ENCODE data around the gene SLIT3. TPM values are rescaled to one million over a fixed set of nuclear protein-coding genes. Genes with fewer than 3 reads are reported as not detected.

SLIT3 gene
- polyA plus RNA-seq, 1 donor, result 18.3 TPM

DNA sequence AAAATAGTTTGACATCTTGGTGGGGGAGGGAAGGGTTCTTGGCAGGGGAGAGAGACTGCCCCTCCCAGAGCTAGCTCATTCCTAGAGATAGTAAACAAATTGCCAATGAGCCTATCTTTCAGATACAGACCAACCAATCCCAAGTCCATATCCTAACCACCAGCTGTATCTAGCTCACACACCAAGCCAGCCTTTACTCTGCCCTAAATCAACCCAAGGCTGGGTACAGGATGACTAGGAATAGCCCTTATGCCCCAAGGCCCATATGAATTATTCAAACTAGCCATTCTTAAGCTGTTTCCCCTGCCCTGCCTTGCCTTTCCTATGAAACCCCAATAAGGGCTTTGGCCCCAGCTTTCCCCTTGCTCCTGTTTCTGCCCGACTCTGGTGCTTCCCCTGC, 440.4 kb downstream of the SLIT3 start:
- no CpG with 5 or more reads among the region's 1 CpG for WGBS (ENCODE audit: insufficient coverage, low lambda C conversion rate)
- no peak for DNase-seq
- no peaks in the 10 kb centered on the region for H3K27me3 ChIP-seq (ENCODE audit: control insufficient read depth, insufficient read depth, low read length)
- no peak overlapping the region for H3K27ac ChIP-seq (ENCODE audit: low read length)
- no peaks in the 10 kb centered on the region for H3K36me3 ChIP-seq (ENCODE audit: control insufficient read depth, insufficient read depth, low read length)
- H3K4me1 ChIP-seq (ENCODE audit: control insufficient read depth, insufficient read depth, low read length), result peaks cover 10% of the 10 kb centered on the region
- H3K4me3 ChIP-seq (ENCODE audit: low read length), result no peak overlapping the region
- no peaks in the 10 kb centered on the region for H3K9me3 ChIP-seq (ENCODE audit: control insufficient read depth, low read depth, low read length)

DNA sequence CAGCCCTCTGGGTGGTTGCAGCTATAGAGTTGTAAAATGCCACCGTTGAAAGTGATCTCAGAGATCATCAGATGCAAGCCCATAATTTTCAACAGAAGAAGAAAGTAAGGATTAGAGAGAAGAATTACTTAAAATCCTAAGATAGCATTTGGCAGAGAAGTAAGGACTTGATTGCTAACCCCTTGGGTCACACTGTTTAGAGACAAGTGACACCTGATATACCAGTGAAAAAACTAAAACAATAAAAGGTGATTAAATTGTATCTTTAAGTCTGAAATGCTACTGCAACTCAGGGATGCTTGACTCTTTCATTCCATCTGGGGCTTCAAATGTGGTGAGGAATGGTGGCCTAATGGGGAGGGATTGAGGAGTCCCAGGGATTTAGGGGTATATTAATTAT, 440.9 kb downstream of the SLIT3 start:
- no CpG with 5 or more reads among the region's 1 CpG for WGBS (ENCODE audit: insufficient coverage, low lambda C conversion rate)

DNA sequence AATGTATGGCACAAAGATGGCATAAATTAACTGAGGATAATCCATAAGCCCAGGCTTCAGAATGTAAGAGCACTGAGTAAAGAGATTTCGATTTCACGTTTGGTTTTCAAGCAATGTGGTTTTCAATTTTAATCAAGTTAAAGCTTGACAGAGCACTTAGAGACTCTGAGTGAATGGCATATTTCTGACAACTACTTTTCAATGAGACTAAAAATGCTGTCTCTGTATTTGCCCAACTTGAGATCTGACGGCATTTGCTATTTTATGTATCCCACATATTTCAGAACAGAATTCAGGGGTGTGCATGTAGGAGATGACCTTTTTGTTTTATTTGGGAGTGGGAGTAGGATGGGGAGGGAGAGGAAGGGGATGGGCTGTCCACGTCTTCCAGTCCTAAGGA, 441.5 kb downstream of the SLIT3 start:
- H3K4me3 ChIP-seq (ENCODE audit: low read length), result no peak overlapping the region
- H3K27me3 ChIP-seq (ENCODE audit: control insufficient read depth, insufficient read depth, low read length), result no peaks in the 10 kb centered on the region
- H3K27ac ChIP-seq (ENCODE audit: low read length), result no peak overlapping the region
- peaks cover 10% of the 10 kb centered on the region for H3K4me1 ChIP-seq (ENCODE audit: control insufficient read depth, insufficient read depth, low read length)
- no peaks in the 10 kb centered on the region for H3K36me3 ChIP-seq (ENCODE audit: control insufficient read depth, insufficient read depth, low read length)
- 90% methylated on average over 2 of the region's 4 CpGs for whole genome bisulfite sequencing (ENCODE audit: insufficient coverage, low lambda C conversion rate)
- DNase-seq, result no peak
- no peaks in the 10 kb centered on the region for H3K9me3 ChIP-seq (ENCODE audit: control insufficient read depth, low read depth, low read length)

More for the DNA sequence above, 440.9 kb downstream of the SLIT3 start:
- no peak for DNase-seq
- H3K4me3 ChIP-seq (ENCODE audit: low read length), result no peak overlapping the region
- no peaks in the 10 kb centered on the region for H3K27me3 ChIP-seq (ENCODE audit: control insufficient read depth, insufficient read depth, low read length)
- H3K27ac ChIP-seq (ENCODE audit: low read length), result no peak overlapping the region
- H3K9me3 ChIP-seq (ENCODE audit: control insufficient read depth, low read depth, low read length), result no peaks in the 10 kb centered on the region
- H3K4me1 ChIP-seq (ENCODE audit: control insufficient read depth, insufficient read depth, low read length), result peaks cover 10% of the 10 kb centered on the region
- H3K36me3 ChIP-seq (ENCODE audit: control insufficient read depth, insufficient read depth, low read length), result no peaks in the 10 kb centered on the region

DNA sequence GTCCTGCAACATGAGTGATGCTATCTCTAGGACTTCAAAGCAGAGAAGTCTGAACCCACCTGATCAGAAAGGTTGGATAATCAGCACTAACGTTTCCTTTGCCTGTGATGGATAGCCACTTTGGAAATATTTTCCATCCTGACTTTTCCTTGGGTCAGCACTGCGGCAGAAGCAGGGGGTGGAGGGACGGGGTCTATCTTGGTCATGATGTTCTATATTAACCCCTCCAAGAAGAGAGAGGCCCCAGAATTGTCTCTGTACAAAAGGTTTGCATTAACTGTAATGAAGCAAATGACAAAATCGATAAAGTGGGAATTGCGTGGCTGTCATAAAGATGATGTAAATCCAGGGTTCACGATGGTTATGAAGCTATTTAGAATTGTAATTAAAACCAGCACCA, 441.9 kb downstream of the SLIT3 start:
- peaks cover 10% of the 10 kb centered on the region for H3K4me1 ChIP-seq (ENCODE audit: control insufficient read depth, insufficient read depth, low read length)
- H3K9me3 ChIP-seq (ENCODE audit: control insufficient read depth, low read depth, low read length), result no peaks in the 10 kb centered on the region
- H3K27ac ChIP-seq (ENCODE audit: low read length), result no peak overlapping the region
- H3K27me3 ChIP-seq (ENCODE audit: control insufficient read depth, insufficient read depth, low read length), result peaks cover under 1% of the 10 kb centered on the region
- no peak for DNase-seq
- H3K4me3 ChIP-seq (ENCODE audit: low read length), result no peak overlapping the region
- 68% methylated on average over 4 of the region's 6 CpGs for WGBS (ENCODE audit: insufficient coverage, low lambda C conversion rate)
- H3K36me3 ChIP-seq (ENCODE audit: control insufficient read depth, insufficient read depth, low read length), result no peaks in the 10 kb centered on the region

DNA sequence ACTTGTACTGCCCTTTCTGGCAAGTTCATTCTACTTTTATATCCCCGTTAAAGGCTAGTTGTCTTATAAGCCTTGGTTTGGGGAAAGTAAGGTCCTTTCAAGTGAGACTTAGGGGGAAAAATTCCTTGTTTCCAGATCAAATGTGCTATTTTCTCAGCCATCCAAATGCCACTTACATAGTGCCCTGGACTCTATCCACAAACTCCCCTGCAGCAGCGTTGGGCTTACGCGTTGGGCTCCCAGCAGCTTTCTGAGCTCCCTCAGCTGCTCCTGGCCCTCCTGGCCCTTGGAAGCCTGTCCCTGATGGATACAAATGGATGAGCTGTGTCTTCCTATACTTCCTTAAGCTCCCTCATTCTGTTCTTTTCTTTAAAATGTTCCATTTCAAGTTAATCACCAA, 442.6 kb downstream of the SLIT3 start:
- Histone ChIP-seq H3K27me3 (ENCODE audit: control insufficient read depth, insufficient read depth, low read length) (peaks cover 4% of the 10 kb centered on the region), H3K36me3 (ENCODE audit: control insufficient read depth, insufficient read depth, low read length) (no peaks in the 10 kb centered on the region), H3K4me1 (ENCODE audit: control insufficient read depth, insufficient read depth, low read length) (peaks cover 5% of the 10 kb centered on the region), H3K9me3 (ENCODE audit: control insufficient read depth, low read depth, low read length) (no peaks in the 10 kb centered on the region), H3K4me3 (ENCODE audit: low read length) (no peak overlapping the region), H3K27ac (ENCODE audit: low read length) (no peak overlapping the region)
- no CpG with 5 or more reads among the region's 4 CpGs for WGBS (ENCODE audit: insufficient coverage, low lambda C conversion rate)
- no peak for DNase-seq

DNA sequence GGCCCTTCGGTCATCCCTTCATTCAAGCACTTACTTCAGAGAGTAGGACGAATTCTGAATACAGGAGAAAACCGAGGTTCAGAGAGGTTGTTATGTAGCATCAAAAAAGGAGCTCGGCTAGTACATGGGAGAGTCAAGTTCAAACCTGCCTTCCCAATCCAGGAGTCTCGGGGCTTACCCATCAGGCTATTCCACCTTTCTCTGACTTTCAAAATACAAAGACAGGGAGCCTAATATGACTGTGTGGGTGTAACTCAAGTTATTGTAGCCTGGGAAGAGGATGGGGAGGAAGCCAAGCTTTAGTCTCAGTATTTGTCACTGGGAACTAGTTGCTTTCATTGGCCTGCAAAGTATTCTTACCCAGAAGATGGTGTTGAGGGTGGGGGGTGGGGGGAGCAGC, 447.0 kb downstream of the SLIT3 start:
- H3K36me3 ChIP-seq (ENCODE audit: control insufficient read depth, insufficient read depth, low read length), result no peaks in the 10 kb centered on the region
- no peak for DNase-seq
- peaks cover 4% of the 10 kb centered on the region for H3K27me3 ChIP-seq (ENCODE audit: control insufficient read depth, insufficient read depth, low read length)
- H3K27ac ChIP-seq (ENCODE audit: low read length), result no peak overlapping the region
- H3K4me3 ChIP-seq (ENCODE audit: low read length), result no peak overlapping the region
- H3K4me1 ChIP-seq (ENCODE audit: control insufficient read depth, insufficient read depth, low read length), result no peaks in the 10 kb centered on the region
- no peaks in the 10 kb centered on the region for H3K9me3 ChIP-seq (ENCODE audit: control insufficient read depth, low read depth, low read length)
- WGBS (ENCODE audit: insufficient coverage, low lambda C conversion rate), result 100% methylated on average over 2 of the region's 5 CpGs

DNA sequence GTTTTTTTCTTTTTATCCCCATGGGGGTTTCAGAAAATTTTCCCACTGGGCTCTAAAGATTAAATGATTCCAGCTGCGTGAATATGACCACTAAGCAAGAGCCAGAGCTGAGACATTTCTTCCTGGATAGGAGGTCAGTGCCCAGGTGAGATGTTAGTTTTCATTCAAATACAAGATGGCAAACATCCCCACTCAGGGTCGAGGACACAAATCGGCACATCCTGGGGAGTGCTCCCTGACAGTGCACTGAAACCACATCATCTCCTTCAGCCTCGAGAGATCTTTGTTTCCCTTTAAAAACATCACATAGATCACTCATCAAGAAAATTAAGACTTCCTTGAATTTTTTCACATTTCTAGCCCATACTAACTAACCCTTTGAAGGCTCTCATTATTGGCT, 448.6 kb downstream of the SLIT3 start:
- DNase-seq, result no peak
- H3K36me3 ChIP-seq (ENCODE audit: control insufficient read depth, insufficient read depth, low read length), result no peaks in the 10 kb centered on the region
- H3K27ac ChIP-seq (ENCODE audit: low read length), result no peak overlapping the region
- WGBS (ENCODE audit: insufficient coverage, low lambda C conversion rate), result 43% methylated on average over 1 of the region's 4 CpGs
- no peaks in the 10 kb centered on the region for H3K4me1 ChIP-seq (ENCODE audit: control insufficient read depth, insufficient read depth, low read length)
- no peak overlapping the region for H3K4me3 ChIP-seq (ENCODE audit: low read length)
- peaks cover 14% of the 10 kb centered on the region for H3K27me3 ChIP-seq (ENCODE audit: control insufficient read depth, insufficient read depth, low read length)
- H3K9me3 ChIP-seq (ENCODE audit: control insufficient read depth, low read depth, low read length), result no peaks in the 10 kb centered on the region

DNA sequence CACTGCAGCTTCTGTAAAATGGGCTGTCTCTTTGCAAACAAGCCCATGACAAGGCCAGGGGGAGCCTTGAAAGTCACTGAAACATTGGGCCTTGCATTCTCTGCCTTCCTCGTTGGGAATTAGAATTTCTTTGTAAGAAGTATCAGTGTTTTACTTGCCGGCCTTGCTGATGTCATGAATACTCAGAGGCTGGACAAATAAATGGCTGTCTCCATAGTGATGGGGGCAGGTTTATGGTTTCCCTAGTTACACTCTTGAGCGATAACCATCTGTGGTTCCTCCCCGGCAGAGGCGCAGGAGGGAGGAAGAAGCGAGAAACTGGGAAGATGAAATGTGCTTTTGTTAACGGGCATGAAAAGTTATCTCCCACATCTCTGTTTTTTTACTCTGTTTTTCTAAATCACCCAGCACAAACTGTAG, 449.0 kb downstream of the SLIT3 start:
- peak; percentile 29 to 51 for DNase-seq
- no peak overlapping the region for H3K4me3 ChIP-seq (ENCODE audit: low read length)
- no peaks in the 10 kb centered on the region for H3K4me1 ChIP-seq (ENCODE audit: control insufficient read depth, insufficient read depth, low read length)
- no peak overlapping the region for H3K27ac ChIP-seq (ENCODE audit: low read length)
- no peaks in the 10 kb centered on the region for H3K36me3 ChIP-seq (ENCODE audit: control insufficient read depth, insufficient read depth, low read length)
- H3K27me3 ChIP-seq (ENCODE audit: control insufficient read depth, insufficient read depth, low read length), result peaks cover 14% of the 10 kb centered on the region
- no peaks in the 10 kb centered on the region for H3K9me3 ChIP-seq (ENCODE audit: control insufficient read depth, low read depth, low read length)
- 0% methylated on average over 1 of the region's 7 CpGs for WGBS (ENCODE audit: insufficient coverage, low lambda C conversion rate)

DNA sequence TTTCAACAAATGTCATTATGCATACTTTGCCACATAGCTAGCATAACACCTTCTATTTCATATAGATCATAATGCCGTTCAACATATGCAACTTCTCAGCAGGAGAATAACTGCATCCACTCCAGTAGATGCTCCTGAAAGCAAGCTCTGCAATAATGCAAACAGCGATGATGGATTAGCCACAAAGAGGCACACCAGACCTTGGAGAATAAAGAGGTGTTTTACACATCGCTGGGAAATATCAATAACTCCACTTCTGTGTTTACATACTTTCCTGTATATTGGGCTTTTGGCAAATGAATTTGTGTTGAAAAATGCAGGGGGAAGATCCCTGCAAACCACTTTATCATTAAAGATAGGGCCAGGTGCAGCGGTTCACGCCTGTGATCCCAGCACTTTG, 450.3 kb downstream of the SLIT3 start:
- Histone ChIP-seq H3K4me1 (ENCODE audit: control insufficient read depth, insufficient read depth, low read length) (no peaks in the 10 kb centered on the region), H3K9me3 (ENCODE audit: control insufficient read depth, low read depth, low read length) (no peaks in the 10 kb centered on the region), H3K36me3 (ENCODE audit: control insufficient read depth, insufficient read depth, low read length) (no peaks in the 10 kb centered on the region), H3K27me3 (ENCODE audit: control insufficient read depth, insufficient read depth, low read length) (peaks cover 21% of the 10 kb centered on the region), H3K27ac (ENCODE audit: low read length) (no peak overlapping the region), H3K4me3 (ENCODE audit: low read length) (no peak overlapping the region)
- DNase-seq, result no peak
- WGBS (ENCODE audit: insufficient coverage, low lambda C conversion rate), result no CpG with 5 or more reads among the region's 5 CpGs

DNA sequence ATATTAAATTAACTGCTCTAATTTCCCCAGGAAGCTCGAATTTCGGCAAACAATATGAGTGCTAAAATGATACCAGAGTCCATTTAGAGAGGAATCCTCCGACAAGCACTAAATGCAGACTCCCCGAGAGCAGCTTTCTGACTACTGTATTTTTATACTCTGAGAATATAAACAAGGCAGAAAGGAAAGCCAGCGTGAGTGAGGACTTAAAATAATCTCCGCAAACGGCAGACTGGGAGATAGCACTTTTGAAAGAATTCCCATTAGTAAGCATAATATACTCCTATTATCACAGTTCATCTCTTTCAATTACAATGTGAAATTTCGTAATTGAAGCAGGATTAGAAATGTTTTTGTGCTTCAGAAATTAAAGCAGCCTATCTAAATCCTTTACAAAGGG, 452.4 kb downstream of the SLIT3 start:
- WGBS (ENCODE audit: insufficient coverage, low lambda C conversion rate), result 57% methylated on average over 3 of the region's 8 CpGs
- no peaks in the 10 kb centered on the region for H3K9me3 ChIP-seq (ENCODE audit: control insufficient read depth, low read depth, low read length)
- no peak for DNase-seq
- no peaks in the 10 kb centered on the region for H3K36me3 ChIP-seq (ENCODE audit: control insufficient read depth, insufficient read depth, low read length)
- H3K27ac ChIP-seq (ENCODE audit: low read length), result no peak overlapping the region
- no peaks in the 10 kb centered on the region for H3K4me1 ChIP-seq (ENCODE audit: control insufficient read depth, insufficient read depth, low read length)
- H3K4me3 ChIP-seq (ENCODE audit: low read length), result no peak overlapping the region
- peaks cover 29% of the 10 kb centered on the region for H3K27me3 ChIP-seq (ENCODE audit: control insufficient read depth, insufficient read depth, low read length)

DNA sequence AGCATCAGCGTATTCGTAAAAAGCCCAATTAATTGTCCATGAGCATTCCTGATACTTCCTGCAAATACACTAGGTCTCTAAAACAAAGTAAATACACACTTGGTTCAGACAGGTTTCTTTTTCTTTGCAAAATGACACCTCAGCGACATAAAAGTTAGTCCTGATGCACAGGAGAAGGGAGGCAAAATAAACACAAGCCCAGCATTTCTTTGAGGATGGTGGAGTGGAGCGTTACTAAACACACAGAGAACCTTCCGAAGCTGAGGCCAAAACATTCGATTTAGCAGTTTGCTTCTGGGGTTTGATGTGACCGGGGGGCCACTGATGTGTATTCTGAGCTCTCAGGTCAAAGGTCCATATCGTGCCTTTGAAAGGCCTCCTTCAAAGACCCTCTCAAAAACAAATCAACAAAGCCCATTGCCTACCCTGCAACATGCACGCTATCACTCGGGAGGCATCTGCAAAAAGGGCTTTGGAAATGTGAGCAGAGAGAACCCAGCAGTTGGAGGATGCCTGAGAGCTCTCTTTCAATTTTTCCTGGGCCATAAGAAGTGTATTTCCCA, 453.3 kb downstream of the SLIT3 start:
- peaks cover 33% of the 10 kb centered on the region for H3K27me3 ChIP-seq (ENCODE audit: control insufficient read depth, insufficient read depth, low read length)
- H3K4me1 ChIP-seq (ENCODE audit: control insufficient read depth, insufficient read depth, low read length), result no peaks in the 10 kb centered on the region
- no CpG with 5 or more reads among the region's 10 CpGs for WGBS (ENCODE audit: insufficient coverage, low lambda C conversion rate)

More for the DNA sequence above, 453.3 kb downstream of the SLIT3 start:
- no peak for DNase-seq
- Histone ChIP-seq H3K27ac (ENCODE audit: low read length) (no peak overlapping the region), H3K9me3 (ENCODE audit: control insufficient read depth, low read depth, low read length) (no peaks in the 10 kb centered on the region), H3K4me3 (ENCODE audit: low read length) (no peak overlapping the region), H3K36me3 (ENCODE audit: control insufficient read depth, insufficient read depth, low read length) (no peaks in the 10 kb centered on the region)

Data from large intestine (tissue), 3 donors.